Stimulated activated CD4-positive, alpha-beta T cell treated with anti-CD3 and anti-CD28 coated beads, TNF-alpha, amount 100 ng/mL, for 24 hours (primary cell): ENCODE results near the gene CDC42EP2.
"Not testable (repeated sequence)": the region's sequence is repeated elsewhere in the genome, so short reads cannot be mapped to it uniquely, and the experiment has no call there.

Experiments
- DNase-seq, 3 experiments: peaks; one replicate each; pipeline ENCODE4 v3.0.0-alpha.2; 2020; ENCODE audit warnings: low read depth in 3 of 3

The CDC42EP2 gene

GRCh38 chr11:65320386-65321075 is 5.9 kb downstream of the CDC42EP2 start:
- DNase-seq = no peak

GRCh38 chr11:65321076-65321475 is 6.4 kb downstream of the CDC42EP2 start:
- DNase-seq = no peak

- no peak for DNase-seq
Measured at GRCh38 chr11:65321828-65322485, 7.3 kb downstream of the CDC42EP2 start.

GRCh38 chr11:65323813-65324212 is 9.1 kb downstream of the CDC42EP2 start:
- DNase-seq = no peak

GRCh38 chr11:65325435-65325834 is 10.8 kb downstream of the CDC42EP2 start:
- no peak for DNase-seq

- DNase-seq = no peak
Measured at GRCh38 chr11:65327021-65327420, 12.4 kb downstream of the CDC42EP2 start.

- no peak for DNase-seq
Measured at GRCh38 chr11:65329478-65329877, 14.8 kb downstream of the CDC42EP2 start.

GRCh38 chr11:65329944-65330403 is 15.3 kb downstream of the CDC42EP2 start:
- peak; percentile 75 to 87 (median 76) for DNase-seq

GRCh38 chr11:65330544-65330943 is 15.9 kb downstream of the CDC42EP2 start:
- DNase-seq = no peak

GRCh38 chr11:65332591-65332990 is 17.9 kb downstream of the CDC42EP2 start:
- not testable (repeated sequence) for DNase-seq

- no peak for DNase-seq
Measured at GRCh38 chr11:65334696-65335295, 20.1 kb downstream of the CDC42EP2 start.

GRCh38 chr11:65338676-65339075 is 24.0 kb downstream of the CDC42EP2 start:
- DNase-seq = no peak

- DNase-seq = no peak
Measured at GRCh38 chr11:65340226-65340625, 25.6 kb downstream of the CDC42EP2 start.

- no peak for DNase-seq
Measured at GRCh38 chr11:65341856-65342255, 27.2 kb downstream of the CDC42EP2 start.

- DNase-seq = no peak
Measured at GRCh38 chr11:65351511-65351910, 36.8 kb downstream of the CDC42EP2 start.

- DNase-seq = no peak
Measured at GRCh38 chr11:65352783-65353182, 38.1 kb downstream of the CDC42EP2 start.

GRCh38 chr11:65353376-65353775 is 38.7 kb downstream of the CDC42EP2 start:
- DNase-seq = no peak

- DNase-seq = no peak
Measured at GRCh38 chr11:65353900-65354264, 39.2 kb downstream of the CDC42EP2 start.

GRCh38 chr11:65354265-65355012 is 39.8 kb downstream of the CDC42EP2 start, which contains the start of gene TIGD3:
TIGD3 (plus strand) TSS chr11:65354751; CDS start chr11:65355809, 1,058 bp downstream.
- peak; percentile 91 to 99 (median 94) for DNase-seq

- DNase-seq = peak in 1 of 3 experiments; percentile 59
Measured at GRCh38 chr11:65355013-65355775, 40.5 kb downstream of the CDC42EP2 start.

GRCh38 chr11:65355776-65356393 is 41.2 kb downstream of the CDC42EP2 start:
- DNase-seq = no peak
